Testis (tissue), 3 donors: Measurements from ENCODE around the gene RNMT. TPM values are rescaled to one million over a fixed set of nuclear protein-coding genes. Genes with fewer than 3 reads are reported as not detected.

Experiments
- DNase-seq: peaks from one replicate; pipeline ENCODE4 v3.0.0-alpha.2; 2019
- H3K27ac ChIP-seq, 2 donors: fragments of 200-600 bp; sonication (generic); one replicate each; pipeline ENCODE4 v1.5.1; 2019
- H3K27me3 ChIP-seq: fragments of 200-600 bp; sonication (generic); one replicate; pipeline ENCODE4 v1.5.1; 2019
- H3K36me3 ChIP-seq: fragments of 200-600 bp; sonication (generic); one replicate; pipeline ENCODE4 v1.5.1; 2017; ENCODE audit warnings: low read depth; ENCODE audit errors: missing control alignments
- H3K4me1 ChIP-seq: fragments of 200-600 bp; sonication (generic); one replicate; pipeline ENCODE4 v1.5.1; 2019
- H3K4me3 ChIP-seq, 2 donors: fragments of 200-600 bp; sonication (generic); one replicate each; pipeline ENCODE4 v1.5.1; 2017 to 2019
- H3K9me3 ChIP-seq: fragments of 200-600 bp; sonication (generic); one replicate; pipeline ENCODE4 v1.5.1; 2017
- POLR2A ChIP-seq: fragments of 450-650 bp; IDR thresholded peaks from one replicate; pipeline ENCODE4 v1.6.1; 2017; ENCODE audit warnings: antibody characterized with exemption, mild to moderate bottlenecking, moderate library complexity
- WGBS, 2 donors: methylation state at CpG; one replicate each; pipeline ENCODE4 v1.1.5; 2018; 5-methylcytosine and 5-hydroxymethylcytosine counted together
- intact Hi-C: fragments of 100-400 bp; cut with DNase I; formaldehyde crosslinking; loops from one replicate; pipeline ENCODE4 v1.15.1; 2023; ENCODE audit warnings: low total_unique reads
- polyA plus RNA-seq: library from polyadenylated mRNA; stranded (reverse); fragments of 350-450 nt; fragmentation: Illumina TruSeq; extraction: RNeasy Lipid Tissue Mini Kit (QIAGEN cat#74804); gene quantifications from one replicate; pipeline ENCODE4 v1.2.3, GENCODE V29; 2014; ENCODE audit warnings: low read depth, low replicate concordance; ENCODE audit not compliant: insufficient read depth
- total RNA-seq, 2 donors: library from RNA; depleted of rRNA; stranded (reverse); fragments of >200 nt; gene quantifications; one replicate each; pipeline ENCODE4 v1.2.3, GENCODE V29; 2016
- TF ChIP-seq, protein P1 (sequence below), 3 experiments: fragments of 450-650 bp in 2 of 3; fragments of 200-600 bp in 1 of 3; sonication (generic) in 1 of 3; IDR thresholded peaks; one replicate each; pipeline ENCODE4 v1.5.1; 2016 to 2019; ENCODE audit warnings: antibody characterized with exemption in 3 of 3, mild to moderate bottlenecking in 2 of 3, moderate library complexity in 1 of 3

Gene RNMT
- total and polyA plus RNA-seq, 3 donors from 2014 or later: 30.5 to 31.3 (median 30.9) TPM

- TF ChIP-seq POLR2A: no peak
- TF ChIP-seq, protein P1, sequence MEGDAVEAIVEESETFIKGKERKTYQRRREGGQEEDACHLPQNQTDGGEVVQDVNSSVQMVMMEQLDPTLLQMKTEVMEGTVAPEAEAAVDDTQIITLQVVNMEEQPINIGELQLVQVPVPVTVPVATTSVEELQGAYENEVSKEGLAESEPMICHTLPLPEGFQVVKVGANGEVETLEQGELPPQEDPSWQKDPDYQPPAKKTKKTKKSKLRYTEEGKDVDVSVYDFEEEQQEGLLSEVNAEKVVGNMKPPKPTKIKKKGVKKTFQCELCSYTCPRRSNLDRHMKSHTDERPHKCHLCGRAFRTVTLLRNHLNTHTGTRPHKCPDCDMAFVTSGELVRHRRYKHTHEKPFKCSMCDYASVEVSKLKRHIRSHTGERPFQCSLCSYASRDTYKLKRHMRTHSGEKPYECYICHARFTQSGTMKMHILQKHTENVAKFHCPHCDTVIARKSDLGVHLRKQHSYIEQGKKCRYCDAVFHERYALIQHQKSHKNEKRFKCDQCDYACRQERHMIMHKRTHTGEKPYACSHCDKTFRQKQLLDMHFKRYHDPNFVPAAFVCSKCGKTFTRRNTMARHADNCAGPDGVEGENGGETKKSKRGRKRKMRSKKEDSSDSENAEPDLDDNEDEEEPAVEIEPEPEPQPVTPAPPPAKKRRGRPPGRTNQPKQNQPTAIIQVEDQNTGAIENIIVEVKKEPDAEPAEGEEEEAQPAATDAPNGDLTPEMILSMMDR (IDR thresholded peaks at IDR 0.05): no peak
- H3K4me3 ChIP-seq: peak overlapping the region; percentile 19 to 38
- DNase-seq: peak; percentile 80
- no peaks in the 10 kb centered on the region for H3K27me3 ChIP-seq
- no peaks in the 10 kb centered on the region for H3K9me3 ChIP-seq
- no peaks in the 10 kb centered on the region for H3K36me3 ChIP-seq
- intact Hi-C loops: no loop called here
- no peaks in the 10 kb centered on the region for H3K4me1 ChIP-seq
- no peak overlapping the region for H3K27ac ChIP-seq
- WGBS, 2 donors: 8 to 10% methylated on average over 24 to 25 of the region's 30 CpGs
Observed at GRCh38 chr18:13800505-13801259, 74.2 kb downstream of the RNMT start.

GRCh38 chr18:13801260-13801601, 74.8 kb downstream of the RNMT start:
- 2 to 7% methylated on average over 15 of the region's 15 CpGs for WGBS, 2 donors
- intact Hi-C loops: no loop called here
- peak overlapping the region; percentile 19 to 38 for H3K4me3 ChIP-seq

GRCh38 chr18:13804305-13804704, 77.8 kb downstream of the RNMT start:
- no peak for DNase-seq
- Histone ChIP-seq H3K9me3 (no peaks in the 10 kb centered on the region), H3K4me1 (no peaks in the 10 kb centered on the region), H3K4me3 (no peak overlapping the region), H3K36me3 (no peaks in the 10 kb centered on the region), H3K27ac (no peak overlapping the region), H3K27me3 (no peaks in the 10 kb centered on the region)
- 74 to 75% methylated on average over 4 of the region's 4 CpGs for WGBS, 2 donors
- TF ChIP-seq POLR2A: no peak
- TF ChIP-seq, protein P1 (IDR thresholded peaks at IDR 0.05): no peak
- intact Hi-C loops: no loop called here

More at GRCh38 chr18:13801260-13801601, 74.8 kb downstream of the RNMT start:
- Histone ChIP-seq H3K27me3 (no peaks in the 10 kb centered on the region), H3K4me1 (no peaks in the 10 kb centered on the region), H3K27ac (no peak overlapping the region), H3K9me3 (no peaks in the 10 kb centered on the region), H3K36me3 (no peaks in the 10 kb centered on the region)
- no peak for TF ChIP-seq POLR2A
- TF ChIP-seq, protein P1 (IDR thresholded peaks at IDR 0.05): no peak
- no peak for DNase-seq

- 68 to 70% methylated on average over 8 of the region's 8 CpGs for WGBS, 2 donors
- no peak overlapping the region for H3K4me3 ChIP-seq
- DNase-seq: no peak
- TF ChIP-seq, protein P1 (IDR thresholded peaks at IDR 0.05): no peak
- H3K9me3 ChIP-seq: no peaks in the 10 kb centered on the region
- no peak overlapping the region for H3K27ac ChIP-seq
- H3K36me3 ChIP-seq: no peaks in the 10 kb centered on the region
- intact Hi-C loops: no loop called here
- H3K4me1 ChIP-seq: no peaks in the 10 kb centered on the region
- H3K27me3 ChIP-seq: no peaks in the 10 kb centered on the region
Observed at GRCh38 chr18:13808294-13809042, 82.0 kb downstream of the RNMT start.
